Right lobe of liver (tissue), 6 donors: Measurements from ENCODE around the gene SPATA2L. TPM values are rescaled to one million over a fixed set of nuclear protein-coding genes. Genes with fewer than 3 reads are reported as not detected.
"Not testable (repeated sequence)": the region's sequence is repeated elsewhere in the genome, so short reads cannot be mapped to it uniquely, and the experiment has no call there.

Experiments
- ATAC-seq, 4 donors: fragments of 200-7000 bp; cut with Tn5 transposase; one replicate each; pipeline ENCODE4 v1.9.1; 2020; ENCODE audit warnings: mild to moderate bottlenecking in 4 of 4, moderate library complexity in 4 of 4
- DNase-seq, 3 donors: peaks; one replicate each; pipeline ENCODE4 v3.0.0-alpha.2; 2020
- H3K27ac ChIP-seq, 3 donors: fragments of 200-600 bp; one replicate each; pipeline ENCODE4 v1.8.0; 2022
- H3K27me3 ChIP-seq, 2 donors: fragments of 200-600 bp; one replicate each; pipeline ENCODE4 v1.8.0; 2022
- H3K36me3 ChIP-seq, 4 donors: fragments of 200-600 bp; sonication (generic) in 1 of 4; one replicate each; pipeline versions ENCODE4 v1.5.1 to v1.8.0; 2017 to 2022; ENCODE audit warnings: control low read depth in 1 of 4
- H3K4me1 ChIP-seq, 4 donors: fragments of 200-600 bp; sonication (generic) in 1 of 4; one replicate each; pipeline versions ENCODE4 v1.5.1 to v1.8.0; 2017 to 2022; ENCODE audit warnings: control low read depth in 1 of 4
- H3K4me3 ChIP-seq, 3 donors: fragments of 200-600 bp; one replicate each; pipeline ENCODE4 v1.8.0; 2022
- H3K9me3 ChIP-seq, 4 donors: fragments of 200-600 bp; sonication (generic) in 1 of 4; one replicate each; pipeline versions ENCODE4 v1.5.1 to v1.8.0; 2017 to 2022; ENCODE audit warnings: control low read depth in 1 of 4
- CTCF ChIP-seq, 4 donors: fragments of 200-600 bp in 3 of 4; fragments of 450-650 bp in 1 of 4; IDR thresholded peaks; one replicate each; pipeline versions ENCODE4 v1.5.1 to v1.8.0; 2016 to 2022; ENCODE audit warnings: antibody characterized with exemption in 4 of 4, mild to moderate bottlenecking in 2 of 4
- POLR2A ChIP-seq: fragments of 450-650 bp; IDR thresholded peaks from one replicate; pipeline ENCODE4 v1.6.1; 2017; ENCODE audit warnings: antibody characterized with exemption, mild to moderate bottlenecking
- WGBS: methylation state at CpG from one replicate; pipeline ENCODE4 v1.1.6; 2018; ENCODE audit warnings: low coverage, low lambda C conversion rate; ENCODE audit not compliant: insufficient coverage; ENCODE audit errors: missing lambda C conversion rate; 5-methylcytosine and 5-hydroxymethylcytosine counted together
- intact Hi-C, 2 donors: fragments of 100-400 bp; cut with DNase I; formaldehyde crosslinking; loops; one replicate each; pipeline versions ENCODE4 v1.11.2 to v1.14.1; 2022
- total RNA-seq, 6 experiments: library from RNA; depleted of rRNA in 2 of 6; stranded (reverse); fragments of >200 nt in 2 of 6; fragmentation: NEBNext Ultra II Directional in 3 of 6; extraction: Animal tissue kit (Norgen Biotek cat#: 25700) in 3 of 6; gene quantifications; one replicate each; pipeline versions ENCODE4 v1.1.0 to v1.2.4, GENCODE V29; 2016 to 2023
- donor health status: DM: no; HTN: yes; CAD: no.
- donor health status: DM: no; HTN: no; CAD: no.
- donor health status: DM: no; HTN: no; CAD: no.
- donor health status: DM: no; HTN: yes; CAD: no.
- donor health status: DM: no; HTN: yes; CAD: no.

Gene SPATA2L
- total RNA-seq, 6 experiments from 2014 or later = 5.6 to 17.9 (median 11.2) TPM

GRCh38 chr16:89700649-89701424 is 668 bp downstream of the SPATA2L start:
- intact Hi-C loops = loop anchor here (10.0 kb wide), 2 partner anchors 94 to 174 kb away; partner anchors contain the start of gene TCF25 (in 1 of the 2)
- no CpG with 5 or more reads among the region's 78 CpGs for WGBS
- H3K4me3 ChIP-seq = peak overlapping the region; percentile 65 to 74 (median 69)
- H3K27me3 ChIP-seq = no peaks in the 10 kb centered on the region
- TF ChIP-seq CTCF (IDR thresholded peaks at IDR 0.05) (peak in 3 of 4 donors; percentile 15 to 33 (median 20)), POLR2A (no peak)
- H3K27ac ChIP-seq = peak overlapping the region; percentile 74 to 80 (median 79)
- H3K9me3 ChIP-seq = no peaks in the 10 kb centered on the region
- H3K4me1 ChIP-seq = peaks cover 0 to 19% (median 7%) of the 10 kb centered on the region in 4 donors
- H3K36me3 ChIP-seq = peaks cover 0 to 3% (median 0%) of the 10 kb centered on the region in 4 donors
- ATAC-seq (peak; percentile 33 to 53 (median 45)), DNase-seq (peak; percentile 77 to 81 (median 80))

GRCh38 chr16:89700100-89700648 is 1.3 kb downstream of the SPATA2L start:
- WGBS = 0% methylated on average over 3 of the region's 30 CpGs
- DNase-seq (peak; percentile 100), ATAC-seq (peak; percentile 76 to 83 (median 80))
- peak overlapping the region; percentile 74 to 80 (median 79) for H3K27ac ChIP-seq
- intact Hi-C loops = loop anchor here (10.0 kb wide), 2 partner anchors 95 to 175 kb away; partner anchors contain the start of gene TCF25 (in 1 of the 2)
- H3K4me1 ChIP-seq = peaks cover 0 to 19% (median 7%) of the 10 kb centered on the region in 4 donors
- no peaks in the 10 kb centered on the region for H3K9me3 ChIP-seq
- H3K27me3 ChIP-seq = no peaks in the 10 kb centered on the region
- TF ChIP-seq POLR2A = peak; percentile 52
- TF ChIP-seq CTCF (IDR thresholded peaks at IDR 0.05) = peak; percentile 84 to 90 (median 88)
- H3K36me3 ChIP-seq = peaks cover 0 to 3% (median 1%) of the 10 kb centered on the region in 4 donors
- H3K4me3 ChIP-seq = peak overlapping the region; percentile 65 to 74 (median 69)

GRCh38 chr16:89699629-89700099 is 1.8 kb downstream of the SPATA2L start:
- not testable (repeated sequence) for ATAC-seq, H3K27me3 ChIP-seq, H3K36me3 ChIP-seq, H3K4me3 ChIP-seq, DNase-seq, H3K9me3 ChIP-seq
- WGBS = 27% methylated on average over 18 of the region's 18 CpGs
- H3K4me1 ChIP-seq = peaks cover 0 to 19% (median 7%) of the 10 kb centered on the region in 4 donors
- intact Hi-C loops = loop anchor here (10.0 kb wide), 2 partner anchors 95 to 175 kb away; partner anchors contain the start of gene TCF25 (in 1 of the 2)
- peak overlapping the region; percentile 45 to 81 (median 76) for H3K27ac ChIP-seq

- ATAC-seq, H3K27me3 ChIP-seq, H3K4me3 ChIP-seq, intact Hi-C loops, DNase-seq, H3K9me3 ChIP-seq, H3K27ac ChIP-seq: not testable (repeated sequence)
- Histone ChIP-seq H3K36me3 (peaks cover 0 to 15% (median 1%) of the 10 kb centered on the region in 4 donors), H3K4me1 (peaks cover 0 to 19% (median 7%) of the 10 kb centered on the region in 4 donors)
- 83% methylated on average over 10 of the region's 14 CpGs for WGBS
These were observed 2.8 kb downstream of the SPATA2L start for GRCh38 chr16:89698717-89699116.

- H3K27me3 ChIP-seq = no peaks in the 10 kb centered on the region
- intact Hi-C loops = no loop called here
- 88% methylated on average over 7 of the region's 32 CpGs for WGBS
- DNase-seq (no peak), ATAC-seq (no peak)
- peaks cover 0 to 22% (median 6%) of the 10 kb centered on the region in 4 donors for H3K36me3 ChIP-seq
- no peak overlapping the region for H3K27ac ChIP-seq
- no peak overlapping the region for H3K4me3 ChIP-seq
- no peaks in the 10 kb centered on the region for H3K9me3 ChIP-seq
- H3K4me1 ChIP-seq = peaks cover 0 to 19% (median 7%) of the 10 kb centered on the region in 4 donors
- TF ChIP-seq POLR2A = no peak
- no peak for TF ChIP-seq CTCF (IDR thresholded peaks at IDR 0.05)
These were observed 3.7 kb downstream of the SPATA2L start for GRCh38 chr16:89697616-89698331.
